GM19351 (cell line): Measurements from ENCODE around the gene BTBD18.

Experiments used
- ATAC-seq: cut with Tn5 transposase; IDR thresholded peaks from one replicate; pipeline ENCODE4 v1.9.1; 2021; ENCODE audit warnings: mild to moderate bottlenecking, moderate library complexity; ENCODE audit not compliant: unreplicated experiment

The BTBD18 gene

GRCh38 chr11:57751676-57752253 is at the start of gene BTBD18:
BTBD18 (minus strand) TSS chr11:57751819; CDS start chr11:57751188, 631 bp downstream.
- ATAC-seq: peak; percentile 61

- ATAC-seq: no peak
Measured at GRCh38 chr11:57801183-57801485, 49.5 kb upstream of the BTBD18 start.

- ATAC-seq: peak; percentile 86
Measured at GRCh38 chr11:57800444-57801182, 49.0 kb upstream of the BTBD18 start.

- ATAC-seq: no peak
Measured at GRCh38 chr11:57798905-57799559, 47.4 kb upstream of the BTBD18 start.

GRCh38 chr11:57793351-57794115 is 41.9 kb upstream of the BTBD18 start:
- ATAC-seq: no peak

GRCh38 chr11:57792870-57793269 is 41.3 kb upstream of the BTBD18 start:
- no peak for ATAC-seq

GRCh38 chr11:57792060-57792541 is 40.5 kb upstream of the BTBD18 start:
- ATAC-seq: peak; percentile 91

GRCh38 chr11:57791321-57792059 is 39.9 kb upstream of the BTBD18 start:
- no peak for ATAC-seq

GRCh38 chr11:57788703-57789088 is 37.1 kb upstream of the BTBD18 start:
- ATAC-seq: no peak

GRCh38 chr11:57787920-57788702 is 36.5 kb upstream of the BTBD18 start:
- ATAC-seq: no peak

- ATAC-seq: no peak
Measured at GRCh38 chr11:57787006-57787604, 35.5 kb upstream of the BTBD18 start.

GRCh38 chr11:57786436-57786835 is 34.8 kb upstream of the BTBD18 start:
- ATAC-seq: no peak

GRCh38 chr11:57785072-57785471 is 33.5 kb upstream of the BTBD18 start:
- peak; percentile 76 for ATAC-seq

- no peak for ATAC-seq
Measured at GRCh38 chr11:57781529-57781943, 29.9 kb upstream of the BTBD18 start.

GRCh38 chr11:57779276-57779675 is 27.7 kb upstream of the BTBD18 start:
- ATAC-seq: no peak

- no peak for ATAC-seq
Measured at GRCh38 chr11:57778318-57779037, 26.9 kb upstream of the BTBD18 start.

- no peak for ATAC-seq
Measured at GRCh38 chr11:57777969-57778317, 26.3 kb upstream of the BTBD18 start.

- no peak for ATAC-seq
Measured at GRCh38 chr11:57776577-57777210, 25.1 kb upstream of the BTBD18 start.
